ENCODE data around the gene GRK4.

- TF ChIP-seq CTCF (conservative IDR thresholded peaks at IDR 0.05; ENCODE audit: low read depth, low read length) (no peak), EZH2 (IDR thresholded peaks at IDR 0.05; ENCODE audit: low read length, unreplicated experiment) (no peak)
Measured at GRCh38 chr4:2924765-2925301, 38.5 kb upstream of the GRK4 start.

Measured in PC-3 (cell line).